ENCODE measurements around the gene SLC37A2.
"Not testable (repeated sequence)": the region's sequence is repeated elsewhere in the genome, so short reads cannot be mapped to it uniquely, and the experiment has no call there.

SLC37A2 gene

DNA sequence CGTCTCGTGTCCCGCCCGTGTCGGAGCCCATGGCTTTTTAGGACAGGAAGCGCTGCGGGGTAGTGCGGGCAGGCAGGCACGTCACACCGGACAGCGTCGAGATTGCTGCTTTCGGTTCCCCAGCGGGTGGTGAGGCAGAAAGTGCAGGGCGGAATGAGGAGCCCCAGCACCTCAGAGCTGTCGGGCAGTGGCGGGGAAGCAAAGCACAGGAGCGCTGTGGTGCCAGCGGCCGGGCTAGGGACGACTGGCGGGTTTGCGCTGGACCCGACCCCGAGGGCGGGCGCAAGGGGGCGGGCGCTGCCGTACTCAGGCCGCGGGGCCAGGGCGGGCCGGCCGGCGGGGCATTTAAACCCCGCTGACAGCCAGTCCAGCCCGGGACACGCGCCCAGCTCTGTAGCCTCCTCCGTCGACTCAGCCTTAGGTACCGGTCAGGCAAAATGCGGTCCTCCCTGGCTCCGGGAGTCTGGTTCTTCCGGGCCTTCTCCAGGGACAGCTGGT, at the start of gene SLC37A2:
TSS of gene SLC37A2 (plus strand) at position 375 of the 498 bp plus-strand sequence. CDS start at position 438, 63 bp downstream.
- no peaks in the 10 kb centered on the region for H3K36me3 ChIP-seq (ENCODE audit: control insufficient read depth in 1 of 2, insufficient read depth in 2 of 2, low read length in 2 of 2)
- peak within 1 kb of the TSS; percentile 63 to 76 for H3K9ac ChIP-seq (ENCODE audit: low read depth in 1 of 2, low read length in 2 of 2)
- peaks cover 0 to 8% of the 10 kb centered on the region in 2 donors for H3K27me3 ChIP-seq (ENCODE audit: control insufficient read depth in 1 of 2, insufficient read depth in 2 of 2, low read length in 2 of 2)
- H3K4me3 ChIP-seq (ENCODE audit: low read depth in 1 of 2, low read length in 2 of 2), result peak within 1 kb of the TSS; percentile 79 to 86
- peaks cover 6 to 7% of the 10 kb centered on the region in 2 donors for H3K4me1 ChIP-seq (ENCODE audit: control insufficient read depth in 1 of 2, insufficient read depth in 2 of 2, low read length in 2 of 2)
- no peak within 1 kb of the TSS for H3K27ac ChIP-seq (ENCODE audit: low read depth, low read length)
- H3K9me3 ChIP-seq (ENCODE audit: control insufficient read depth in 1 of 2, low read length in 2 of 2), result no peaks in the 10 kb centered on the region

DNA sequence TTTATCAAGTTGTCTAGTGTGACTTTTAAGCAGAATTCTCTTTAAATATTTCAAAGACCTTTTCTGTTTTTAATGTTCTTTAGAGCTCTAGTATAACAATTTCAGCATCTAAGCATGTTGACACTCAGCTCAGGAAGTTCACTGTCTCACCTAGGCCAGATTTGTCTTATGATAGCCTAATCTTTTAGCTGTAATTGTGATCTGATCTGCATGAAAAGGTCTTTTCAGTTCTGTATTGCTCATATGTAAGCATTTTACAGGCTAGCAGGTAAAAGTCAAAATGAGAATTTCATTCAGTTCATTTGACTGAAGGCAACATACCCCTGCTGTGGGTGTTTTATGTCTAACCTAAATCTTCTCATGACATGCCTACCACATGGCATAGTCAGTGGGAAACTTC, 46.7 kb upstream of the SLC37A2 start:
- Histone ChIP-seq H3K4me1 (ENCODE audit: control insufficient read depth in 1 of 2, insufficient read depth in 2 of 2, low read length in 2 of 2) (no peaks in the 10 kb centered on the region), H3K4me3 (ENCODE audit: low read depth in 1 of 2, low read length in 2 of 2) (no peak overlapping the region), H3K9ac (ENCODE audit: low read depth in 1 of 2, low read length in 2 of 2) (no peak overlapping the region), H3K36me3 (ENCODE audit: control insufficient read depth in 1 of 2, insufficient read depth in 2 of 2, low read length in 2 of 2) (no peaks in the 10 kb centered on the region), H3K27me3 (ENCODE audit: control insufficient read depth in 1 of 2, insufficient read depth in 2 of 2, low read length in 2 of 2) (no peaks in the 10 kb centered on the region), H3K27ac (ENCODE audit: low read depth, low read length) (no peak overlapping the region), H3K9me3 (ENCODE audit: control insufficient read depth in 1 of 2, low read length in 2 of 2) (no peaks in the 10 kb centered on the region)

DNA sequence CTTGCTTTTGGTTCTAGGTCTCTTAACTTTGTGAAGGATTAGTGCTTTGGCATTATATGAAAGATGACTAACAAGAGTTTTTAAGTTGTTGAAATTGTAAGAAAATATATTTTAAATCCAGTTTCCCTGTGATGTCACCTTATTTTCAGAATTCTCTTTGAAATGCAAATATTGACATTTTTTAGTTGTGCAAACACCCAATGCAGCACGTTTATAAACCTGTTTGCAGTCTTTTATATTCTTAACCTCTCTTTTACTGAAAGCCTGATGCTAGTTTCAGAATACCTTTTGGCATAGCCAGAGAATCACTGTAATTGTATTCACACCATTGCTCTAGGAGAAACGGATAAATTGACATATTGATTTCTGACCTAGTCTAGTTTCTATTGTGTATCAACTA, 42.8 kb upstream of the SLC37A2 start:
- H3K27me3 ChIP-seq (ENCODE audit: control insufficient read depth in 1 of 2, insufficient read depth in 2 of 2, low read length in 2 of 2), result no peaks in the 10 kb centered on the region

DNA sequence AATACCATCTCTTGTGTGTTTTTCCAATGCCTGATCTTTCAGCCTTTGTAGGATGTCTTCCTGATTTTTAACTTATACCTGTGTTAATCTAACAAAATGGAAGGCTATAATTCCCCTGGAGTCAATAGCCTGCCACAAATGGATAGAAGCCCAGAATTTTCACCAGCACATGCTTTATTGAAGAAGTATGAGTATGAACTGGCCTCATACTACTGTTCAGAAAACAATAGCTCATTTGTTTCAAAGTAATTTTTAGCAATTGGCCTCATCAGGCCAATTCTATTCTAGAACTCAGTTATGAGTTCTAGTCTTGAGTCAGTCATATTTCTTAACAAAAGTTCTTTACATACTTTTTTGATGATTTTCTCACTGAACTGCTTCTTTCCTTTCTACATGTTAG, 40.6 kb upstream of the SLC37A2 start:
- Histone ChIP-seq H3K27me3 (ENCODE audit: control insufficient read depth in 1 of 2, insufficient read depth in 2 of 2, low read length in 2 of 2) (no peaks in the 10 kb centered on the region), H3K4me1 (ENCODE audit: control insufficient read depth in 1 of 2, insufficient read depth in 2 of 2, low read length in 2 of 2) (no peaks in the 10 kb centered on the region), H3K4me3 (ENCODE audit: low read depth in 1 of 2, low read length in 2 of 2) (no peak overlapping the region), H3K9ac (ENCODE audit: low read depth in 1 of 2, low read length in 2 of 2) (no peak overlapping the region), H3K36me3 (ENCODE audit: control insufficient read depth in 1 of 2, insufficient read depth in 2 of 2, low read length in 2 of 2) (no peaks in the 10 kb centered on the region), H3K9me3 (ENCODE audit: control insufficient read depth in 1 of 2, low read length in 2 of 2) (no peaks in the 10 kb centered on the region), H3K27ac (ENCODE audit: low read depth, low read length) (no peak overlapping the region)

More for the DNA sequence above, 42.8 kb upstream of the SLC37A2 start:
- no peaks in the 10 kb centered on the region for H3K9me3 ChIP-seq (ENCODE audit: control insufficient read depth in 1 of 2, low read length in 2 of 2)
- H3K9ac ChIP-seq (ENCODE audit: low read depth in 1 of 2, low read length in 2 of 2), result no peak overlapping the region
- H3K27ac ChIP-seq (ENCODE audit: low read depth, low read length), result no peak overlapping the region
- no peaks in the 10 kb centered on the region for H3K4me1 ChIP-seq (ENCODE audit: control insufficient read depth in 1 of 2, insufficient read depth in 2 of 2, low read length in 2 of 2)
- no peak overlapping the region for H3K4me3 ChIP-seq (ENCODE audit: low read depth in 1 of 2, low read length in 2 of 2)
- H3K36me3 ChIP-seq (ENCODE audit: control insufficient read depth in 1 of 2, insufficient read depth in 2 of 2, low read length in 2 of 2), result no peaks in the 10 kb centered on the region

DNA sequence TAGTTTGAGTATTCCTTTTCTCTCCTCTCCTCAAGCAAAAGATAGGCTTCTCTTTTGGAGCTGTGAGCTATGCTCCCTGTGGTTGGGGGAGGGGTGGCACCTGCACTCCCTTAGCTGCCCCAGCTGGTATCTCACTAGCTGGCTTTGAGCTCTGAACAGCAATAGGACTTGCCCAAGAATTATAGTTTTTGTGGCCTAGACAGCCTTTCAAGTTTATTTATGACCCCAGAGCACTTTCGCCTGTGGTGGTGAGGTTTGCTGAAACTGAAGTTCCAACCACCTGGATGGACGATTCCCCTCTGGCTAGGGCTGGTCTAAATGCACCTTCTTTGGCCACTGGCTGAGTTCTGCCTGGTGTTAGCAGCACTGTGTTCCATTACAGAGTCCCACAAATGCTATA, 37.1 kb upstream of the SLC37A2 start:
- no peaks in the 10 kb centered on the region for H3K4me1 ChIP-seq (ENCODE audit: control insufficient read depth in 1 of 2, insufficient read depth in 2 of 2, low read length in 2 of 2)
- H3K27me3 ChIP-seq (ENCODE audit: control insufficient read depth in 1 of 2, insufficient read depth in 2 of 2, low read length in 2 of 2), result no peaks in the 10 kb centered on the region
- no peak overlapping the region for H3K4me3 ChIP-seq (ENCODE audit: low read depth in 1 of 2, low read length in 2 of 2)

DNA sequence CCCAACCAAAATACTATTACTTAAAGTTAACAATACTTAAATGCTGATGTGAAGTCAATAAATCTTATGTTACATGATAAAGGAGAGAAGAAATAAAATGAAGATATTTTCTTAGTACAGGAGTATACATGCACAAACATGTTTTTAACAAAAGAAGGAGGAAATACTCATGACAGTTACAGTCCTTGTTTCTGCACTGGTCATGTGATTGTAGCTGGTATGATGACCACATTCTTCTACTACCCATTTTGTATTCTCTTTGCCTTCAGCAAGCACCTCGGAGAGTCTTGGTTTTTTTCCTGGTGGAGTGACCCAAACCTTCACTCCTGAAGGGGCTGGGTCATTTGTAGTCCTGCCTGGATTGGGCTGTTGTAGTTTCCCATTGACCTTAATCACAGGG, 33.7 kb upstream of the SLC37A2 start:
- not testable (repeated sequence) for H3K9me3 ChIP-seq (ENCODE audit: control insufficient read depth in 1 of 2, low read length in 2 of 2); H3K27me3 ChIP-seq (ENCODE audit: control insufficient read depth in 1 of 2, insufficient read depth in 2 of 2, low read length in 2 of 2); H3K4me3 ChIP-seq (ENCODE audit: low read depth in 1 of 2, low read length in 2 of 2); H3K9ac ChIP-seq (ENCODE audit: low read depth in 1 of 2, low read length in 2 of 2); H3K27ac ChIP-seq (ENCODE audit: low read depth, low read length); H3K36me3 ChIP-seq (ENCODE audit: control insufficient read depth in 1 of 2, insufficient read depth in 2 of 2, low read length in 2 of 2); H3K4me1 ChIP-seq (ENCODE audit: control insufficient read depth in 1 of 2, insufficient read depth in 2 of 2, low read length in 2 of 2)

More for the DNA sequence above, 37.1 kb upstream of the SLC37A2 start:
- no peaks in the 10 kb centered on the region for H3K36me3 ChIP-seq (ENCODE audit: control insufficient read depth in 1 of 2, insufficient read depth in 2 of 2, low read length in 2 of 2)
- no peaks in the 10 kb centered on the region for H3K9me3 ChIP-seq (ENCODE audit: control insufficient read depth in 1 of 2, low read length in 2 of 2)
- no peak overlapping the region for H3K9ac ChIP-seq (ENCODE audit: low read depth in 1 of 2, low read length in 2 of 2)
- no peak overlapping the region for H3K27ac ChIP-seq (ENCODE audit: low read depth, low read length)

DNA sequence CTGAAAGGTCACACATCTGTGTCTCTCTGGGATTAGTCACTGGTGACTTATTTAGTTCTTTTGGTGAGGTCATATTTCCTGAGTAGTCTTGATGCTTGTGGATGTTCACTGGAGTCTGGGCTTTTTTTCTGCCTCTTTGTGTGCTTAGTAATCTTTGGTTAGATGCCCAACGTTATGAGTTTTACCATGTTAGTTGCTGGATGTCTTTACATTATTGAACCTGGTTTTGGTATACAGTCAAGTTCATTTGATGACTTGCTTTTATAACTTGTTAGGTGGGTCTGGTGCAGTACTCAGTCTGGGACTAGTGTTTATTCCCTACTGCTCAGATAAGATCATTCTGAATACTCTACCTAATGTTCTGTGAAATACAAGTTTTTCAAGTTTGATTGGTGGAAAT, 26.2 kb upstream of the SLC37A2 start:
- Histone ChIP-seq H3K9ac (ENCODE audit: low read depth in 1 of 2, low read length in 2 of 2) (no peak overlapping the region), H3K9me3 (ENCODE audit: control insufficient read depth in 1 of 2, low read length in 2 of 2) (no peaks in the 10 kb centered on the region), H3K27me3 (ENCODE audit: control insufficient read depth in 1 of 2, insufficient read depth in 2 of 2, low read length in 2 of 2) (no peaks in the 10 kb centered on the region), H3K4me3 (ENCODE audit: low read depth in 1 of 2, low read length in 2 of 2) (no peak overlapping the region), H3K27ac (ENCODE audit: low read depth, low read length) (no peak overlapping the region), H3K36me3 (ENCODE audit: control insufficient read depth in 1 of 2, insufficient read depth in 2 of 2, low read length in 2 of 2) (no peaks in the 10 kb centered on the region), H3K4me1 (ENCODE audit: control insufficient read depth in 1 of 2, insufficient read depth in 2 of 2, low read length in 2 of 2) (no peaks in the 10 kb centered on the region)

DNA sequence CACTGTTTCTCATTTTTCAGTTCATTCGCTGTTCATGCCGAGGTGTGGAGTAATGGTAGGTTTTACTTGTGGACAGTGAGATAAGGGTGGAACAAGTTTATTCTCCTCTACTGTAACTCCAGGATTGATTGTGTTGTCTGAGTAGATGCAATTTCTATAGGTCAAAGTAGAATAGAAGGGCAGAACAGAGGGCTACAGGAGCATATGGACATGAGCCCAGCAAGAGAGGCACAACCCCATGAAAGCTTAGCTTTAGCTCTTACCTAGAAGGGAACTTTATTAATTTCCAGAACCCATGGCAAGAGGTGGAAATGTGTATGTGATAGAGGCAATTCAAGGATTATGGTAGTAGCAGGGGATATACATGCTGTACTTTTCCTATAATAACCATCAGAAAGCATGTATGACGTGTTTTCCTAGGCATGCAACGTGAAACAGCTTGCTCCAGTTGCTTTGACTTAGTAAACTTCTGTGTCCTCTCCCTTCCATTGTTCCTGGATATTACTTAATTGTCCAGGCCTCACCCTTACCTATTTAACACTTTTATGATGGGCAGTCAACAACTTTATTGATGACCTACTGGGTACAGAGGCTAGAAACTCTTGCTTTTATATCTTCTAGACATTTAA, 13.8 kb upstream of the SLC37A2 start:
- Histone ChIP-seq H3K4me1 (ENCODE audit: control insufficient read depth in 1 of 2, insufficient read depth in 2 of 2, low read length in 2 of 2) (no peaks in the 10 kb centered on the region), H3K27ac (ENCODE audit: low read depth, low read length) (no peak overlapping the region)

DNA sequence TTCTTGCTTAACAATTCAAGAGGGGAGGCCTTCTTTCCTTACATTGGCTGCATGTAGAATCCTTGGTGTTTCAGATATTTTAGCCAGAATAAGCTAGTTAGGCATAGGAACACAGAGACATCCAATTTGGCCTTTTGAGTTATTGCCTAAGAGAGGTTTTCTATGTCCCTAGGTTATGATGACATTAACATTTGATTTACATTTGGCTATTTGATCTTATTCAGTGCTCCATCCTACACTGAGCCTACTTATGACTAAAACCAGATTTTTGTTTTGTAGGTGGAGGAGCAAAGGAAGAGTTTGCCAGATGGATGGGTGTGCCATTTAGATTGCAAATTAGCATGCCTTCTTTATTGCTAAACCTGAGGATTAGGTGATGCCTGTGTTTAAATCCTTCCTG, 11.1 kb upstream of the SLC37A2 start:
- H3K27me3 ChIP-seq (ENCODE audit: control insufficient read depth in 1 of 2, insufficient read depth in 2 of 2, low read length in 2 of 2), result no peaks in the 10 kb centered on the region
- H3K27ac ChIP-seq (ENCODE audit: low read depth, low read length), result no peak overlapping the region
- no peaks in the 10 kb centered on the region for H3K36me3 ChIP-seq (ENCODE audit: control insufficient read depth in 1 of 2, insufficient read depth in 2 of 2, low read length in 2 of 2)
- peaks cover 0 to 6% of the 10 kb centered on the region in 2 donors for H3K4me1 ChIP-seq (ENCODE audit: control insufficient read depth in 1 of 2, insufficient read depth in 2 of 2, low read length in 2 of 2)
- no peaks in the 10 kb centered on the region for H3K9me3 ChIP-seq (ENCODE audit: control insufficient read depth in 1 of 2, low read length in 2 of 2)
- H3K4me3 ChIP-seq (ENCODE audit: low read depth in 1 of 2, low read length in 2 of 2), result no peak overlapping the region
- no peak overlapping the region for H3K9ac ChIP-seq (ENCODE audit: low read depth in 1 of 2, low read length in 2 of 2)

More for the DNA sequence above, 13.8 kb upstream of the SLC37A2 start:
- no peaks in the 10 kb centered on the region for H3K27me3 ChIP-seq (ENCODE audit: control insufficient read depth in 1 of 2, insufficient read depth in 2 of 2, low read length in 2 of 2)
- no peaks in the 10 kb centered on the region for H3K9me3 ChIP-seq (ENCODE audit: control insufficient read depth in 1 of 2, low read length in 2 of 2)
- H3K9ac ChIP-seq (ENCODE audit: low read depth in 1 of 2, low read length in 2 of 2), result no peak overlapping the region
- no peak overlapping the region for H3K4me3 ChIP-seq (ENCODE audit: low read depth in 1 of 2, low read length in 2 of 2)
- no peaks in the 10 kb centered on the region for H3K36me3 ChIP-seq (ENCODE audit: control insufficient read depth in 1 of 2, insufficient read depth in 2 of 2, low read length in 2 of 2)

DNA sequence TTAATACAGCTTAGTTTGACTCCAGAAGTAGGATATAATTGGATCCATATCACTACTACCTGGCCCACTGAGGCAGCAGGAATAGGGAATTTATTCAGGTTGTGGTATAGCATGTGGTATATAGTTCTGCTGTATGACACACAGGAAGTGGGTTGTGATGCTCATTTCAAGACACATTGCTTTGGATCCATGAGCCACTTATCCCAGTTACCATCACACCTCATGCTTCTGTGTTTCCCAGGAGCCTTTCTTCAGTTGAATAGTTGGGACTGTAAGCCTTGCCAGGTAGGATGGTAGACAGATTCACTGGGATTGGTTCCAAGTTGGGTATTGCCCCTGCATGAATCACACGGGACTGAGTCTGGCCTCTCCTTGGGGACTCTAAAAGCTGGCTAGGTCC, 9.9 kb upstream of the SLC37A2 start:
- Histone ChIP-seq H3K4me1 (ENCODE audit: control insufficient read depth in 1 of 2, insufficient read depth in 2 of 2, low read length in 2 of 2) (peaks cover 8 to 13% of the 10 kb centered on the region in 2 donors), H3K4me3 (ENCODE audit: low read depth in 1 of 2, low read length in 2 of 2) (no peak overlapping the region), H3K36me3 (ENCODE audit: control insufficient read depth in 1 of 2, insufficient read depth in 2 of 2, low read length in 2 of 2) (no peaks in the 10 kb centered on the region), H3K27ac (ENCODE audit: low read depth, low read length) (no peak overlapping the region), H3K9ac (ENCODE audit: low read depth in 1 of 2, low read length in 2 of 2) (no peak overlapping the region), H3K9me3 (ENCODE audit: control insufficient read depth in 1 of 2, low read length in 2 of 2) (no peaks in the 10 kb centered on the region), H3K27me3 (ENCODE audit: control insufficient read depth in 1 of 2, insufficient read depth in 2 of 2, low read length in 2 of 2) (no peaks in the 10 kb centered on the region)
